Measurements from ENCODE around the gene AUTS2.

GRCh38 chr7:70193514-70193913 is 595.2 kb downstream of the AUTS2 start:
- no peak for TF ChIP-seq POLR2A (IDR thresholded peaks at IDR 0.05)
- TF ChIP-seq, protein P1, sequence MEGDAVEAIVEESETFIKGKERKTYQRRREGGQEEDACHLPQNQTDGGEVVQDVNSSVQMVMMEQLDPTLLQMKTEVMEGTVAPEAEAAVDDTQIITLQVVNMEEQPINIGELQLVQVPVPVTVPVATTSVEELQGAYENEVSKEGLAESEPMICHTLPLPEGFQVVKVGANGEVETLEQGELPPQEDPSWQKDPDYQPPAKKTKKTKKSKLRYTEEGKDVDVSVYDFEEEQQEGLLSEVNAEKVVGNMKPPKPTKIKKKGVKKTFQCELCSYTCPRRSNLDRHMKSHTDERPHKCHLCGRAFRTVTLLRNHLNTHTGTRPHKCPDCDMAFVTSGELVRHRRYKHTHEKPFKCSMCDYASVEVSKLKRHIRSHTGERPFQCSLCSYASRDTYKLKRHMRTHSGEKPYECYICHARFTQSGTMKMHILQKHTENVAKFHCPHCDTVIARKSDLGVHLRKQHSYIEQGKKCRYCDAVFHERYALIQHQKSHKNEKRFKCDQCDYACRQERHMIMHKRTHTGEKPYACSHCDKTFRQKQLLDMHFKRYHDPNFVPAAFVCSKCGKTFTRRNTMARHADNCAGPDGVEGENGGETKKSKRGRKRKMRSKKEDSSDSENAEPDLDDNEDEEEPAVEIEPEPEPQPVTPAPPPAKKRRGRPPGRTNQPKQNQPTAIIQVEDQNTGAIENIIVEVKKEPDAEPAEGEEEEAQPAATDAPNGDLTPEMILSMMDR (IDR thresholded peaks at IDR 0.05) = no peak

All from breast epithelium (tissue), 3 donors.